Measurements from ENCODE around the gene CROCC. TPM values are rescaled to one million over a fixed set of nuclear protein-coding genes. Genes with fewer than 3 reads are reported as not detected.
A peak's percentile ranks its signal among the peaks of the same experiment; 100 is the strongest.

CROCC gene
- total and polyA plus RNA-seq, 2 donors from 2014 or later, result 10.6 to 30.5 TPM

DNA sequence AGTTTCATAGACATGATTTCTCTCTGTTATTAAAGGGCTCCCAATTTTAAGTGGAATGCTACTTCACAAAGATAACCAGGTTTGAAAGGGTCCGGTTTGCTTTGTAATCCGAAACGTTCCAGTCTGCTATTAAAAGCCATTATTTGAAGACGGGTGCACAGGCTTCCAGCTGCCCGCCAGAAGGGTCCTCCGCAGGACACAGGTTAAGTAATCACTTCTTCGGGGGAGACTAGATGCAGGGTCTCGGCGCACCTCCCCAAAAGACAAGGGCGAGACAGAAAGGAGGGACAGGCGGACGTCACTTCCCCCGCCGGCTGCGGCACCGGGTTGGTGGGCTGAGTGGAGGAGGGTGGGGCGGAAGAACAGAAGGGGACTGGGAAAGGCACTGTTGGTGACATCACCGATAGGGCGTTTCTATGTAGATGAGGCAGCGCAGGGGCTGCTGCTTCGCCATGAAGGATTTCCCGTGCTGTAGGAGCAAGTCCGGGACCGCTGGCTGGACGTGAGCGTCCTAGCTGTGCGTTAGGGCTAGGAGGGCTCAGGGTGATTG is 17.1 kb upstream of the CROCC start:
- H3K27ac ChIP-seq (ENCODE audit: low read depth in 2 of 2, low read length in 2 of 2), result peak overlapping the region; percentile 100
- DNase-seq, result peak; percentile 98 to 100 (median 100)
- peak overlapping the region; percentile 85 to 99 (median 86) for H3K9ac ChIP-seq (ENCODE audit: low read length in 3 of 3)
- H3K9me3 ChIP-seq (ENCODE audit: control insufficient read depth in 2 of 3, insufficient read depth in 1 of 3, low read length in 3 of 3), result peaks cover 0 to 8% (median 0%) of the 10 kb centered on the region in 3 donors
- intact Hi-C loops (cut with DNase I), result no loop called here
- H3K4me3 ChIP-seq (ENCODE audit: low read length in 3 of 3), result peak overlapping the region; percentile 70 to 94 (median 86)
- H3K36me3 ChIP-seq (ENCODE audit: control insufficient read depth in 2 of 3, insufficient read depth in 3 of 3, low read length in 3 of 3), result no peaks in the 10 kb centered on the region
- no peaks in the 10 kb centered on the region for H3K27me3 ChIP-seq (ENCODE audit: control insufficient read depth, insufficient read depth, low read length)
- TF ChIP-seq, protein P1, sequence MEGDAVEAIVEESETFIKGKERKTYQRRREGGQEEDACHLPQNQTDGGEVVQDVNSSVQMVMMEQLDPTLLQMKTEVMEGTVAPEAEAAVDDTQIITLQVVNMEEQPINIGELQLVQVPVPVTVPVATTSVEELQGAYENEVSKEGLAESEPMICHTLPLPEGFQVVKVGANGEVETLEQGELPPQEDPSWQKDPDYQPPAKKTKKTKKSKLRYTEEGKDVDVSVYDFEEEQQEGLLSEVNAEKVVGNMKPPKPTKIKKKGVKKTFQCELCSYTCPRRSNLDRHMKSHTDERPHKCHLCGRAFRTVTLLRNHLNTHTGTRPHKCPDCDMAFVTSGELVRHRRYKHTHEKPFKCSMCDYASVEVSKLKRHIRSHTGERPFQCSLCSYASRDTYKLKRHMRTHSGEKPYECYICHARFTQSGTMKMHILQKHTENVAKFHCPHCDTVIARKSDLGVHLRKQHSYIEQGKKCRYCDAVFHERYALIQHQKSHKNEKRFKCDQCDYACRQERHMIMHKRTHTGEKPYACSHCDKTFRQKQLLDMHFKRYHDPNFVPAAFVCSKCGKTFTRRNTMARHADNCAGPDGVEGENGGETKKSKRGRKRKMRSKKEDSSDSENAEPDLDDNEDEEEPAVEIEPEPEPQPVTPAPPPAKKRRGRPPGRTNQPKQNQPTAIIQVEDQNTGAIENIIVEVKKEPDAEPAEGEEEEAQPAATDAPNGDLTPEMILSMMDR (IDR thresholded peaks at IDR 0.05; ENCODE audit: borderline replicate concordance, extremely low read depth, insufficient read depth), result no peak
- FAIRE-seq, result peak; percentile 79
- H3K4me1 ChIP-seq (ENCODE audit: control insufficient read depth in 2 of 3, insufficient read depth in 2 of 3, low read depth in 1 of 3, low read length in 3 of 3), result peaks cover 0 to 21% (median 13%) of the 10 kb centered on the region in 3 donors

GRCh38 chr1:16905110-16905867 is 16.4 kb upstream of the CROCC start:
- TF ChIP-seq, protein P1 (IDR thresholded peaks at IDR 0.05; ENCODE audit: borderline replicate concordance, extremely low read depth, insufficient read depth), result no peak
- H3K9ac ChIP-seq (ENCODE audit: low read length in 3 of 3), result peak overlapping the region; percentile 73 to 99 (median 86)
- H3K27me3 ChIP-seq (ENCODE audit: control insufficient read depth, insufficient read depth, low read length), result no peaks in the 10 kb centered on the region
- peaks cover 0 to 8% (median 0%) of the 10 kb centered on the region in 3 donors for H3K9me3 ChIP-seq (ENCODE audit: control insufficient read depth in 2 of 3, insufficient read depth in 1 of 3, low read length in 3 of 3)
- peak in 4 of 5 donors; percentile 50 to 81 (median 66) for DNase-seq
- no peaks in the 10 kb centered on the region for H3K36me3 ChIP-seq (ENCODE audit: control insufficient read depth in 2 of 3, insufficient read depth in 3 of 3, low read length in 3 of 3)
- peak overlapping the region; percentile 100 for H3K27ac ChIP-seq (ENCODE audit: low read depth in 2 of 2, low read length in 2 of 2)
- H3K4me1 ChIP-seq (ENCODE audit: control insufficient read depth in 2 of 3, insufficient read depth in 2 of 3, low read depth in 1 of 3, low read length in 3 of 3), result peaks cover 0 to 24% (median 13%) of the 10 kb centered on the region in 3 donors
- intact Hi-C loops (cut with DNase I), result no loop called here
- H3K4me3 ChIP-seq (ENCODE audit: low read length in 3 of 3), result peak overlapping the region; percentile 69 to 94 (median 70)
- no peak for FAIRE-seq

GRCh38 chr1:16905868-16906702 is 15.6 kb upstream of the CROCC start:
- Histone ChIP-seq H3K4me1 (ENCODE audit: control insufficient read depth in 2 of 3, insufficient read depth in 2 of 3, low read depth in 1 of 3, low read length in 3 of 3) (peaks cover 0 to 24% (median 13%) of the 10 kb centered on the region in 3 donors), H3K9ac (ENCODE audit: low read length in 3 of 3) (peak overlapping the region in 2 of 3 donors; percentile 2 to 86), H3K9me3 (ENCODE audit: control insufficient read depth in 2 of 3, insufficient read depth in 1 of 3, low read length in 3 of 3) (peaks cover 0 to 8% (median 0%) of the 10 kb centered on the region in 3 donors), H3K36me3 (ENCODE audit: control insufficient read depth in 2 of 3, insufficient read depth in 3 of 3, low read length in 3 of 3) (no peaks in the 10 kb centered on the region), H3K27me3 (ENCODE audit: control insufficient read depth, insufficient read depth, low read length) (no peaks in the 10 kb centered on the region), H3K27ac (ENCODE audit: low read depth in 2 of 2, low read length in 2 of 2) (peak overlapping the region; percentile 100), H3K4me3 (ENCODE audit: low read length in 3 of 3) (peak overlapping the region in 1 of 3 donors; percentile 94)
- FAIRE-seq, result no peak
- no peak for DNase-seq
- intact Hi-C loops (cut with DNase I), result no loop called here
- TF ChIP-seq, protein P1 (IDR thresholded peaks at IDR 0.05; ENCODE audit: borderline replicate concordance, extremely low read depth, insufficient read depth), result no peak

Data from kidney (tissue), 14 donors.